Endometrium (tissue), 2 donors: ENCODE data around the gene COL27A1.

Experiments
- FAIRE-seq: peaks from 2 replicates; lab custom pipeline; 2012; peaks lifted over from hg19 to GRCh38; lab: Jason Lieb, UNC
- donor health status: control.
- donor health status: control.

COL27A1 gene

GRCh38 chr9:114248299-114248707 is 93.0 kb downstream of the COL27A1 start:
- no peak for FAIRE-seq

GRCh38 chr9:114249424-114250234 is 94.3 kb downstream of the COL27A1 start:
- no peak for FAIRE-seq

GRCh38 chr9:114250235-114250568 is 94.9 kb downstream of the COL27A1 start:
- no peak for FAIRE-seq

- no peak for FAIRE-seq
Measured at GRCh38 chr9:114250648-114251047, 95.3 kb downstream of the COL27A1 start.

GRCh38 chr9:114252394-114252793 is 97.1 kb downstream of the COL27A1 start:
- no peak for FAIRE-seq

GRCh38 chr9:114256827-114257328 is 101.5 kb downstream of the COL27A1 start:
- no peak for FAIRE-seq

- FAIRE-seq, result no peak
Measured at GRCh38 chr9:114258218-114258617, 102.9 kb downstream of the COL27A1 start.

- FAIRE-seq, result no peak
Measured at GRCh38 chr9:114258866-114259797, 103.8 kb downstream of the COL27A1 start.

GRCh38 chr9:114259798-114260523 is 104.6 kb downstream of the COL27A1 start:
- FAIRE-seq, result no peak

GRCh38 chr9:114261026-114261425 is 105.7 kb downstream of the COL27A1 start:
- no peak for FAIRE-seq

GRCh38 chr9:114261987-114262386 is 106.7 kb downstream of the COL27A1 start:
- no peak for FAIRE-seq

GRCh38 chr9:114263853-114264510 is 108.6 kb downstream of the COL27A1 start:
- FAIRE-seq, result no peak

GRCh38 chr9:114264806-114265550 is 109.6 kb downstream of the COL27A1 start:
- FAIRE-seq, result no peak

GRCh38 chr9:114266969-114267368 is 111.6 kb downstream of the COL27A1 start:
- FAIRE-seq, result no peak

- no peak for FAIRE-seq
Measured at GRCh38 chr9:114269023-114269422, 113.7 kb downstream of the COL27A1 start.

- FAIRE-seq, result no peak
Measured at GRCh38 chr9:114270120-114270975, 115.0 kb downstream of the COL27A1 start.

- FAIRE-seq, result no peak
Measured at GRCh38 chr9:114271556-114272510, 116.5 kb downstream of the COL27A1 start.

- no peak for FAIRE-seq
Measured at GRCh38 chr9:114272739-114273431, 117.5 kb downstream of the COL27A1 start.
